ENCODE data around the gene ACVR1B.

GRCh38 chr12:51926064-51926632, 25.4 kb upstream of the ACVR1B start:
- TF ChIP-seq CTCF (conservative IDR thresholded peaks at IDR 0.05), result no peak
- no peak for TF ChIP-seq EZH2 (IDR thresholded peaks at IDR 0.05; ENCODE audit: low read depth)

Data from PC-9 (cell line).